ENCODE data around the gene ZNF629.
A peak's percentile ranks its signal among the peaks of the same experiment; 100 is the strongest.

Gene ZNF629

GRCh38 chr16:30755955-30756780, 30.8 kb downstream of the ZNF629 start:
- no peak for TF ChIP-seq ZNF274 (IDR thresholded peaks at IDR 0.05; ENCODE audit: low read depth, low read length)
- no peak overlapping the region for H3K4me3 ChIP-seq (ENCODE audit: low read length)

GRCh38 chr16:30753596-30753995, 33.4 kb downstream of the ZNF629 start:
- H3K4me3 ChIP-seq (ENCODE audit: low read length): no peak overlapping the region
- TF ChIP-seq ZNF274 (IDR thresholded peaks at IDR 0.05; ENCODE audit: low read depth, low read length): no peak

DNA sequence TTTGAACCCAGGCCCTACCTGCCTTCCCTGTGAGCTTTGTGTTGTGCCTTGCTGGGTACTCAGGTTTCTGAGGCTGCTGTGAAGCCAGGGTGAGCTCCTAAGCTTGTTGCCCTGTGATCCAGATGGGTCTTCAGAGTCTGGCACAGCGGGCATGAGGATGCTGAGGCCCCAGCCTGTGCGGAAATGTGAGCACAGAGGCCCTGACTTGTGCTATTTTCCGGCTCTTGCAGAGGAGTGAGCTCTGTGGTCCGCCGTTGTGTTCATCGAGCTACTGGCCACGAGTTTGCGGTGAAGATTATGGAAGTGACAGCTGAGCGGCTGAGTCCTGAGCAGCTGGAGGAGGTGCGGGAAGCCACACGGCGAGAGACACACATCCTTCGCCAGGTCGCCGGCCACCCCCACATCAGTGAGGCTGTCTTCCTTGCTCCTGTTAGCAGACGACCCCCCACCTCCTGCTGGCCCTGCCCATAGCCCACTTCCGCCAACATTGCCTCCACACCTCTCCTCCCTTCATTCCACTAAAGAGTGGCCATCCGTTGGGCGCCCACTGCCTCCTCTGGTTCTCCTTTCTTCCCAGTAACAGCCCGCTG, 36.0 kb downstream of the ZNF629 start:
- no peak for TF ChIP-seq ZNF274 (IDR thresholded peaks at IDR 0.05; ENCODE audit: low read depth, low read length)

GRCh38 chr16:30750201-30750600, 36.8 kb downstream of the ZNF629 start:
- no peak overlapping the region for H3K4me3 ChIP-seq (ENCODE audit: low read length)
- TF ChIP-seq ZNF274 (IDR thresholded peaks at IDR 0.05; ENCODE audit: low read depth, low read length): no peak

More for the DNA sequence above, 36.0 kb downstream of the ZNF629 start:
- H3K4me3 ChIP-seq (ENCODE audit: low read length): no peak overlapping the region

- H3K4me3 ChIP-seq (ENCODE audit: low read length): peak overlapping the region; percentile 97
- no peak for TF ChIP-seq ZNF274 (IDR thresholded peaks at IDR 0.05; ENCODE audit: low read depth, low read length)
Observed at GRCh38 chr16:30748634-30749445, 38.2 kb downstream of the ZNF629 start.

GRCh38 chr16:30747799-30748633, 39.0 kb downstream of the ZNF629 start, which contains the start of gene PHKG2:
PHKG2 (plus strand) TSS chr16:30748425; CDS start chr16:30748821, 396 bp downstream.
- TF ChIP-seq ZNF274 (IDR thresholded peaks at IDR 0.05; ENCODE audit: low read depth, low read length): no peak

DNA sequence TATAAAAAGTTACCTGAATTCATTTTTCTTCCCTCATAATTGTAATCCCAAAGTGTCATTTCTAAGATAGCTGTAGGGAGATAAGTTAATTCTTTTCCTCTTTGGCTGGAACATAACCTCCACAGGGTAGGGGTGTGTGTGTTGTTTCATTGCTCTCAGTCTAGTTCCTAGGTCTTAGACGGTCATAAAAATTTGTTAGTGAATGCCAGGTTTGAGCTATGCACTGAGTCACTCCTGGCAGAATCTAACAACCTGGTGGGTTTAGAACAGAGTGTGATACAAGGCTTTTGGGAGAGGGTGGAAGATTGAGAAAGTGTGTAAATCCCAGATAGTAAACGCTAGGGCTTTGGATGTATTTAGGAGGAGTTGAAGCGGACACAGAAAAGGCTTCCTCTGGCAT, 39.7 kb downstream of the ZNF629 start:
- peak overlapping the region; percentile 71; the same call in 1 of the 2 replicates for H3K4me3 ChIP-seq (ENCODE audit: low read length)

More at GRCh38 chr16:30747799-30748633, 39.0 kb downstream of the ZNF629 start, which contains the start of gene PHKG2:
- H3K4me3 ChIP-seq (ENCODE audit: low read length): peak within 1 kb of the TSS; percentile 97

DNA sequence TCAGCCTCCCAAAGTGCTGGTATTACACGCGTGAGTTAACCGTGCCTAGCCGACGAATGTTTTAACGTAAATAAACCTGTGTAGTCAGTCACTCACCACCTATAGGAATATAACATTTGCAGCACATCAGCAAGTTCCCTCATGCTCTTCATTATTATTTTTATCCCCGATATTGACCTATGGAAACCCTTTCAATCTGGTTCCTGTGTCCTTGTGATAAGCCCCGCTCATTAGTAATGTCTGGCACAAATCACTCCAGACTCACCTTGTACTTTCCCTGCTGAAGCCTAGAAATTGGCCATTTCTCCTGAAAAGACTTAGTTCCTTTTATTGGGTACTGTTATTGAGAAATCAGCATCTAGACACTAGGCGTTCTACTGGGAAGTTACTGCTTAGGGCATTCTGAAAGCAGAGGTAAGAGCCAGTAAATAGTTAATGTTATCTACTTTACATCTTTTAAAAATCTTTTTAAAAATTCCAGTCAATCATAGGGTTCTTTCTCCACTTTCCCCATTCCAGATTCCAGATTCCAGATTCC, 40.3 kb downstream of the ZNF629 start:
- no peak overlapping the region for H3K4me3 ChIP-seq (ENCODE audit: low read length)
- TF ChIP-seq ZNF274 (IDR thresholded peaks at IDR 0.05; ENCODE audit: low read depth, low read length): no peak

More for the DNA sequence above, 39.7 kb downstream of the ZNF629 start:
- TF ChIP-seq ZNF274 (IDR thresholded peaks at IDR 0.05; ENCODE audit: low read depth, low read length): no peak

GRCh38 chr16:30745082-30745481, 41.9 kb downstream of the ZNF629 start:
- no peak overlapping the region for H3K4me3 ChIP-seq (ENCODE audit: low read length)
- no peak for TF ChIP-seq ZNF274 (IDR thresholded peaks at IDR 0.05; ENCODE audit: low read depth, low read length)

DNA sequence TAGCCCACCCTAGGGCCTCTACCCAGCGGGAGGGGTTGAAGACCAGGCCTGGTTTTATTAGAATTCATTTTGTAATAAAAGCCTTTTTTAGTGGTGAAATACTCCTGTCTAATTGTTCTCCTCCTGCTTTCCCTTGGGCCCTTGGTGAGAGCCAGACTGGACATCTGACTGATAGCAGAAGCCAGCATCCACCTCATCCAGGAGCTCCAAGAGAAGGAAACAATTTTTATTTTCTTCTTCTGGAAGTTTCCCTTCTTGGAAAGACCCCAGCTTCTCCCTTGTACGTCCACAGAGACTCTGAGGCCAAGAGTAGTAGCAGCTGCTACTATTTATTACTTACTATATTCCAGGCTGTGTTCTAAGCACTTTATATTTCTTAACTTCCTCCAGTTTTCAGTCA, 42.8 kb downstream of the ZNF629 start:
- no peak overlapping the region for H3K4me3 ChIP-seq (ENCODE audit: low read length)
- no peak for TF ChIP-seq ZNF274 (IDR thresholded peaks at IDR 0.05; ENCODE audit: low read depth, low read length)

DNA sequence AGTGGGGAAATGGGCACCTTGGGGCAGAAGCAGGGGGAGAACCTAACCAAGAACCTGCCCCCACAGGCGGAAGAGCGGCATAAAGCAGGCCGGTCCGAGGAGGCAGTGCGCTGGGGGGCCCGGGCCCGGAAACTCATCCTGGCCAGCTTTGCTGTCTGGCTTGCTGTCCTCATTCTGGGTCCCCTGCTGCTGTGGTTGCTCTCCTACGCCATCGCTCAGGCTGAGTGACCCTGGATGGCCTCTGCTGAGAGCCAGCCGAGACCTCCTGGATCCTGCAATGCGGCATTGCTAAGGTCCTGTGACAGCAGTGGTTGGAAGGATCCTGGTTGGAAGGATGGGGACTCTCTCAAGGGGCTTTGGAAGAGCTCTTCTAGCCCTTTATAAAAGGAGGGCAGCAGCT, 43.3 kb downstream of the ZNF629 start:
- H3K4me3 ChIP-seq (ENCODE audit: low read length): no peak overlapping the region
- TF ChIP-seq ZNF274 (IDR thresholded peaks at IDR 0.05; ENCODE audit: low read depth, low read length): no peak

- no peak for TF ChIP-seq ZNF274 (IDR thresholded peaks at IDR 0.05; ENCODE audit: low read depth, low read length)
- H3K4me3 ChIP-seq (ENCODE audit: low read length): no peak overlapping the region
Observed at GRCh38 chr16:30741461-30741914, 45.5 kb downstream of the ZNF629 start.
